Measurements from ENCODE around the gene TRIM8. TPM values are rescaled to one million over a fixed set of nuclear protein-coding genes. Genes with fewer than 3 reads are reported as not detected.

Gene TRIM8
- total and polyA plus RNA-seq, 9 of the 15 experiments (the other 6 are each of a cell fraction or from before 2014, with no cell fraction given) = 1.7 to 26.0 (median 9.1) TPM

GRCh38 chr10:102612964-102613275 is 31.4 kb upstream of the TRIM8 start:
- DNase-seq (ENCODE audit: extremely low read depth in 1 of 4, low spot score in 3 of 4) = no peak

More at GRCh38 chr10:102612964-102613275, 31.4 kb upstream of the TRIM8 start:
- no peak for TF ChIP-seq ZNF277 (CRISPR knock-in tag; IDR thresholded peaks at IDR 0.05; ENCODE audit: borderline replicate concordance)
- TF ChIP-seq RBM15 (IDR thresholded peaks at IDR 0.05; ENCODE audit: insufficient read depth, low read length) = no peak
- no peak for TF ChIP-seq ZNF695 (CRISPR knock-in tag; IDR thresholded peaks at IDR 0.05)
- TF ChIP-seq ELF1 (tag; IDR thresholded peaks at IDR 0.05) = no peak
- no peak for TF ChIP-seq JUN (IDR thresholded peaks at IDR 0.05; ENCODE audit: borderline replicate concordance, low read depth, low read length)
- TF ChIP-seq JUN (CRISPR knock-in tag; IDR thresholded peaks at IDR 0.05; ENCODE audit: borderline replicate concordance) = no peak
- no peak for TF ChIP-seq CREB3L1 (IDR thresholded peaks at IDR 0.05; ENCODE audit: borderline replicate concordance, low read depth)
- TF ChIP-seq SIN3B (IDR thresholded peaks at IDR 0.05; ENCODE audit: low read depth) = no peak
- no peak for TF ChIP-seq ZNF280B (CRISPR knock-in tag; IDR thresholded peaks at IDR 0.05)
- TF ChIP-seq HNRNPK (IDR thresholded peaks at IDR 0.05; ENCODE audit: low read depth, low read length, poor library complexity, severe bottlenecking) = no peak
- no peak for TF ChIP-seq CBX8 (IDR thresholded peaks at IDR 0.05; ENCODE audit: borderline replicate concordance, extremely low read depth, low read depth, low read length, poor library complexity, severe bottlenecking)
- no peak for TF ChIP-seq EZH2 (IDR thresholded peaks at IDR 0.05; ENCODE audit: borderline replicate concordance, low read depth, low read length)
- TF ChIP-seq SP2 (IDR thresholded peaks at IDR 0.05; ENCODE audit: extremely low read depth, low read depth, low read length, poor library complexity, severe bottlenecking) = no peak
- Histone ChIP-seq H3K9me3 (replicated peaks; ENCODE audit: control insufficient read depth, insufficient read depth, low read depth, low read length) (no peaks in the 10 kb centered on the region), H3K4me3 (no peak overlapping the region), H3K4me2 (ENCODE audit: insufficient read depth, low read length) (no peak overlapping the region), H3K9me1 (ENCODE audit: control insufficient read depth, insufficient read depth, low read length) (peaks cover 2% of the 10 kb centered on the region), H3K36me3 (ENCODE audit: control insufficient read depth, insufficient read depth, low read length) (peaks cover 6% of the 10 kb centered on the region; the same call in 2 of the 3 replicates), H3K27ac (ENCODE audit: extremely low read depth, low read depth, low read length) (no peak overlapping the region), H3K79me2 (ENCODE audit: control insufficient read depth, insufficient read depth, low read length) (no peaks in the 10 kb centered on the region), H3K27me3 (ENCODE audit: control insufficient read depth in 2 of 2, insufficient read depth in 2 of 2, low read length in 2 of 2) (no peaks in the 10 kb centered on the region), H2AFZ (ENCODE audit: low read depth, low read length) (no peak overlapping the region), H3K4me1 (replicated peaks in 1 of 2; ENCODE audit: control insufficient read depth in 2 of 2, insufficient read depth in 2 of 2, low read length in 2 of 2) (peaks cover 0 to 21% of the 10 kb centered on the region in 2 experiments; a peak in 4 of 5 replicates), H3K9ac (ENCODE audit: insufficient read depth in 1 of 2, low read depth in 2 of 2, low read length in 2 of 2) (peak overlapping the region in 1 of 2 experiments; percentile 52; a peak in 2 of 4 replicates), H4K20me1 (replicated peaks; ENCODE audit: control insufficient read depth, insufficient read depth, low read length) (no peaks in the 10 kb centered on the region)
- CTCF ChIA-PET (ENCODE audit: low intra/inter-chr PET ratio) = no interaction called here
- in situ Hi-C loops (cut with MboI) (loop anchor here (25.0 kb wide), 1 partner anchor 776 kb away; the partner anchor contains the start of gene KCNIP2), intact Hi-C loops (cut with micrococcal nuclease) (no loop called here)
- FAIRE-seq (no peak), ATAC-seq (no peak)
- POLR2A ChIA-PET = interaction anchor here (2.5 kb wide), 1 partner anchor 13 kb away, joined by 10 read pairs; no protein-coding TSS in a partner anchor
- BruUV-seq (replicated peaks) = no TSS peak
- WGBS (ENCODE audit: insufficient coverage, low coverage, missing lambda C conversion rate) = 100% methylated on average over 3 of the region's 8 CpGs
